ENCODE data around the gene LY9. TPM values are rescaled to one million over a fixed set of nuclear protein-coding genes. Genes with fewer than 3 reads are reported as not detected.

Gene LY9
- total and polyA plus RNA-seq, 9 of the 15 experiments (the other 6 are each of a cell fraction or from before 2014, with no cell fraction given), result not detected

DNA sequence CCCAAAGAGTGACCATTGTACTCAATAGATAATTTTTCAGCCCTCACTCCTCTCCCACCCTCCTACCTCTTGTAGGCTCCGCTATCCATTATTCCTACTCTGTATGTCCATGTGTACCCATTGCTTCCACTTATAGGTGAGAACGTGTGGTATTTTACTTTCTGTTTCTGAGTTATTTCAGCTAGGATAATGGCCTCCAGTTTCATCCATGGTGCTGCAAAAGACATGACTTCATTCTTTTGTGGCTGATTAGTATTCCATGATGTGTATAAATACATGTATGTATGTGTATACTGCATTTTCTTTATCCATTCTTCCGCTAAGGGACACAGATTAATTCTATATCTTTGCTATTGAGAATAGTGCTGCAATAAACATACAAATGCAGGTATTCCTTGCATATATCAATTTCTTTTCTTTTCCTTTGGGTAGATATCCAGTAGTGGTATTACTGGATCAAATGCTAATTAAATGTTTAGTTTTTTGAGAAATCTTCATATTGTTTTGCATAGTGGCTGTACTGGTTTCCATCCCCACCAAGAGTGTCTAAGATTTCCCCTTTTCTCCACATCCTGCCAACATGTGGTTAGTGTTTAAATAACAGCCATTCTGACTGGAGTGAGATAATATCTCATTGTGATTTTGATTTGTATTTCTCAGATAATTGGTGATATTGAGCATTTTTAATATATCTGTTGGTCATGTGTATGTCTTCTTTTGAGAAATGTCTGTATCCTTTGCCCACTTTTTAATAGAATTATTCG, 4.9 kb downstream of the LY9 start (continued):
- TF ChIP-seq NUFIP1 (IDR thresholded peaks at IDR 0.05; ENCODE audit: partially characterized antibody) (no peak), XRCC5 (IDR thresholded peaks at IDR 0.05; ENCODE audit: low read depth, low read length) (no peak), KDM1A (IDR thresholded peaks at IDR 0.05) (no peak), NCOA6 (IDR thresholded peaks at IDR 0.05) (no peak), ZNF668 (CRISPR knock-in tag; IDR thresholded peaks at IDR 0.05) (no peak), TBP (optimal IDR thresholded peaks at IDR 0.05; ENCODE audit: low read depth, low read length) (no peak), EP400 (IDR thresholded peaks at IDR 0.05) (no peak), ZNF217 (CRISPR knock-in tag; IDR thresholded peaks at IDR 0.05) (no peak), ZNF717 (CRISPR knock-in tag; IDR thresholded peaks at IDR 0.05) (no peak)
- TF ChIP-seq, protein P1, sequence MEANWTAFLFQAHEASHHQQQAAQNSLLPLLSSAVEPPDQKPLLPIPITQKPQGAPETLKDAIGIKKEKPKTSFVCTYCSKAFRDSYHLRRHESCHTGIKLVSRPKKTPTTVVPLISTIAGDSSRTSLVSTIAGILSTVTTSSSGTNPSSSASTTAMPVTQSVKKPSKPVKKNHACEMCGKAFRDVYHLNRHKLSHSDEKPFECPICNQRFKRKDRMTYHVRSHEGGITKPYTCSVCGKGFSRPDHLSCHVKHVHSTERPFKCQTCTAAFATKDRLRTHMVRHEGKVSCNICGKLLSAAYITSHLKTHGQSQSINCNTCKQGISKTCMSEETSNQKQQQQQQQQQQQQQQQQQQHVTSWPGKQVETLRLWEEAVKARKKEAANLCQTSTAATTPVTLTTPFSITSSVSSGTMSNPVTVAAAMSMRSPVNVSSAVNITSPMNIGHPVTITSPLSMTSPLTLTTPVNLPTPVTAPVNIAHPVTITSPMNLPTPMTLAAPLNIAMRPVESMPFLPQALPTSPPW (CRISPR knock-in tag; IDR thresholded peaks at IDR 0.05), result no peak
- TF ChIP-seq, protein P2, sequence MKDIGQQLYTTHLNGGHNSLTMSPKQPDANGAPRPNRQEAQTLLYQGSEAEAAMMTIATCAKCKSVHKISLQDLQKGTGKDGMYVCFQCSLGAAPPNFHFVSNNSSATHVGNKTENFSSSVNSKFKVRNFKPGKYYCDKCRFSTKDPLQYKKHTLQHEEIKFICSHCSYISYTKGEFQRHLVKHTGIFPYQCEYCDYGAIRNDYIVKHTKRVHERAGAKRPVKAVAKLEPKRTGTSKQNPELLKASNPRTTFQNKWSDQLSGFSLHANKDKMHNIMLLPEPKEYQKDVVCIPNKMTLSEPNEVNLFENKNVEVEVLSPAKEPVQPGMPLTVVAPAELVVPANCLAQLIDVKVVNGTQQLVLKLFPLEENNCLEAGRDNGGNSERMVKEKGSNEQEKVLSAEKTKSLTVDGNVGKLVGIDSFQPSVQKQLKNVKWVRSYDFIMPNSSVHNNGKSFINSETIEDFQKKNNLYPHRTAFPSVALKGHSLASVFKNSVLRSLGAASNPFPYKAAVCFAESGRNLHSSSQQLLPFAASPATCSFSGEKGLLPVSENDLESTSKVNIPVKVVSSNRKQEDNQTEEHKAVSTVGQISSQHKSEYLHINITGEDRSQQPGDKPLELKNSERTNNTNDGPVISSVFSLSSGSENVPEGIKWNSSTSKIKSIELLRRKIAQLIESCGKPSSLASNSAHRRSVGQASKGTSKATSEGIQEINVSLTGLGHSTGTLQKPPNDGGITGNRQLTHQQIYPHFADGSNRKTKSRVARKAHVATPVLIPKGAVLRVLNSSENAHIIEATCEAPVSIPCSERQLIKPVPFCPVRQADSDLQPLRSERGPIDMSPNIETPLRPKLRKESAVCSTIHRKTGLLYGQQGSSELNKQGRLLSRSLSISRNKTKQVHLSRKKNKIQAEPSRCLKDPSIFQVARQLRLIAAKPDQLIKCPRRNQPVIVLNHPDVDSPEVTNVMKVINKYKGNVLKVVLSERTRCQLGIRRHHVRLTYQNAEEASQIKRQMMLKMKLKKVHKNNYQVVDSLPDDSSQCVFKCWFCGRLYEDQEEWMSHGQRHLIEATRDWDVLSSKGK (CRISPR knock-in tag; IDR thresholded peaks at IDR 0.05), result no peak

Measured in K562 (cell line).